Heart left ventricle (tissue), 13 donors: ENCODE data around the gene OR52I2.

Experiments
- CTCF ChIP-seq, 12 donors: fragments of 200-600 bp; sonication (generic) in 4 of 12; IDR thresholded peaks; one replicate each; pipeline versions ENCODE4 v1.5.0 to v1.8.0; 2018 to 2022; ENCODE audit warnings: antibody characterized with exemption in 12 of 12, mild to moderate bottlenecking in 5 of 12
- POLR2A ChIP-seq, 2 donors: fragments of 450-650 bp; IDR thresholded peaks; one replicate each; pipeline ENCODE4 v1.6.1; 2017; ENCODE audit warnings: antibody characterized with exemption in 2 of 2, mild to moderate bottlenecking in 2 of 2, moderate library complexity in 2 of 2
- donor health status: ischemic (EF 13 %, LVEDD 7.1; RV severe dilation, severe dysfunction).
- donor health status: DM: no; HTN: yes; CAD: no.
- donor health status: DM: no; HTN: no; CAD: no.
- donor health status: ischemic (EF 25% LVEDD 6.9; RV normal size, moderate dysfunction).
- donor health status: ischemic (EF 25% LVEDD 5.7; RV mildly dilated, moderate dysfunction).
- donor health status: ischemic (EF 35%, LVEDD 5.7; RV mildly dilated, moderate dysfunction).
- donor health status: nonischemic (EF 11% LVEDD 7.7; RV severe dilation, severe dysfunction).
- donor health status: DM: yes; HTN: yes; CAD: no.
- donor health status: PGD.
- donor health status: ischemic (EF 29% LVEDD 5.4; RV normal size, mild dysfunction).
- donor health status: nonischemic (EF 23%, LVEDD 6.1; RV moderate dilation, normal function).

DNA sequence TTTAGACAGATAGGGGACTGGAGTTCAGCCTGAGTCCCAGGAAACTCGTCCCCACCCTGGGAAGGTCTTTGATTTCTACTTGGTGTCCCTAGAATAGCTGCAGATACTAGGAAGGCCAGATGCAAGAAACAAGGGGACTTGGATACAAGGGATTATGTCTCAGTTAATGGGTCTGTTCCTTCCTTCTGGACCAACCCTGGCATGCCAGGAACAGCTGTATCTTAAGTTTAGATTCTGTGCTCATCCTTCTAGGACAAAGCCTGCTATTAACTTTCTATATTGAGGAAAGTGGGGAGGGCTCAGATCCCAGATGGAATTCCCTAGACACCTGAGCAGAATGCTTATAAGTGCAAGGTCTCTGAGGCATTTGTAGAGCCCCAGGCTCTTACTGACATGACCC is 40.5 kb upstream of the OR52I2 start:
- TF ChIP-seq POLR2A (IDR thresholded peaks at IDR 0.05): no peak
- TF ChIP-seq CTCF (IDR thresholded peaks at IDR 0.05): no peak
